ENCODE data around the gene CIAO1. TPM values are rescaled to one million over a fixed set of nuclear protein-coding genes. Genes with fewer than 3 reads are reported as not detected.

CIAO1 gene
- total RNA-seq, 2 donors from 2014 or later, result 108 to 135 TPM

DNA sequence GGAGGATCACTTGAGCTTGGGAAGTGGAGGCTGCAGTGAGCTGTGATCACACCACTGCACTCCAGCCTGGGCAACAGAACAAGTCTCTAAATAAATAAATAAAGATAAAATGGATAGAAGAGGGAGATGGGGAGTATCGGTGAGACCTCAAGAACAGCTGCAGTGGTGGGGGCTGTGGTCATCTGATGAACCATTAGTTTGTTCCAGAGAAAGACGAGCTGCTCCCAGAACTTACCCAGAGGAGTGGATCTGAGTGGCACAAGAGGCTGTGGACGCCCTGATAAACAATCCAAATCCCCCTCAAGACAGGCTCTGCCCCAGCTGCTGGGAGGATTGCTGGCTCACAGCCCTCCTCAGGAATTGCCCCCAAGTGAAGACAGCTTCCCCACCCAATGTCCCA lies 26.9 kb upstream of the CIAO1 start:
- no peak for TF ChIP-seq POLR2A (IDR thresholded peaks at IDR 0.05)
- TF ChIP-seq, protein P1, sequence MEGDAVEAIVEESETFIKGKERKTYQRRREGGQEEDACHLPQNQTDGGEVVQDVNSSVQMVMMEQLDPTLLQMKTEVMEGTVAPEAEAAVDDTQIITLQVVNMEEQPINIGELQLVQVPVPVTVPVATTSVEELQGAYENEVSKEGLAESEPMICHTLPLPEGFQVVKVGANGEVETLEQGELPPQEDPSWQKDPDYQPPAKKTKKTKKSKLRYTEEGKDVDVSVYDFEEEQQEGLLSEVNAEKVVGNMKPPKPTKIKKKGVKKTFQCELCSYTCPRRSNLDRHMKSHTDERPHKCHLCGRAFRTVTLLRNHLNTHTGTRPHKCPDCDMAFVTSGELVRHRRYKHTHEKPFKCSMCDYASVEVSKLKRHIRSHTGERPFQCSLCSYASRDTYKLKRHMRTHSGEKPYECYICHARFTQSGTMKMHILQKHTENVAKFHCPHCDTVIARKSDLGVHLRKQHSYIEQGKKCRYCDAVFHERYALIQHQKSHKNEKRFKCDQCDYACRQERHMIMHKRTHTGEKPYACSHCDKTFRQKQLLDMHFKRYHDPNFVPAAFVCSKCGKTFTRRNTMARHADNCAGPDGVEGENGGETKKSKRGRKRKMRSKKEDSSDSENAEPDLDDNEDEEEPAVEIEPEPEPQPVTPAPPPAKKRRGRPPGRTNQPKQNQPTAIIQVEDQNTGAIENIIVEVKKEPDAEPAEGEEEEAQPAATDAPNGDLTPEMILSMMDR (IDR thresholded peaks at IDR 0.05), result no peak
- no peak for TF ChIP-seq POLR2AphosphoS5 (IDR thresholded peaks at IDR 0.05)
- 93% methylated on average over 3 of the region's 3 CpGs for WGBS
- Histone ChIP-seq H3K9me3 (no peaks in the 10 kb centered on the region), H3K36me3 (no peaks in the 10 kb centered on the region), H3K27me3 (replicated peaks; ENCODE audit: insufficient read depth) (no peaks in the 10 kb centered on the region), H3K4me3 (no peak overlapping the region), H3K27ac (no peak overlapping the region), H3K4me1 (replicated peaks) (no peaks in the 10 kb centered on the region)
- no peak for DNase-seq (ENCODE audit: low spot score)
- intact Hi-C loops (cut with DNase I), result no loop called here

DNA sequence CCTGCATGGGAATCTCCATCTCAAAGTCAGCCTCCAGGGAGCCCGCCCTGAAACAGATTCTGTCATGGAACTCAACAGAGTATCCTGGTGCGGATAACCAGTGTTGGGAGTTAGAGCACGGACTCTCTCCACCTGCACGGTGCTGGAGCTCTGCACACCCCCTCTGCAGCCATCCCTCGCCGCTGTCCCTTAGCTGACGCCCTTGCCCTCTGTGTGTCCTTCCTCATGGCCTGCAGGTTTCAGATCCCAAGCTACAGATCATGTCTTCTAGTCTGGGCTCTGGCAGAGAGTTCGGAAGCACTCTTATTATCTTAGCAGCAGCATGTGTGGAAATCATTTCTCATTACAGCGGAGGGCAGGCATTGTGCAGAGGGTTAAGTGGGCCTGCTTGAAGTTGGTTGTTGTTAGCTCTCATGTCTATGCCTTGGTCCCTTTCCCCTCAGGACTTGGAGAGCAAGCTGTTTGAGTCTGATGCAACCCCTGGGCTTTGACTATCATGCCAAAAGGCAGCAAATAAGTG lies 26.2 kb upstream of the CIAO1 start:
- Histone ChIP-seq H3K27ac (no peak overlapping the region), H3K4me1 (replicated peaks) (no peaks in the 10 kb centered on the region), H3K9me3 (no peaks in the 10 kb centered on the region), H3K27me3 (replicated peaks; ENCODE audit: insufficient read depth) (no peaks in the 10 kb centered on the region), H3K4me3 (no peak overlapping the region), H3K36me3 (no peaks in the 10 kb centered on the region)
- TF ChIP-seq, protein P1 (IDR thresholded peaks at IDR 0.05), result no peak
- no peak for TF ChIP-seq POLR2A (IDR thresholded peaks at IDR 0.05)
- no peak for TF ChIP-seq POLR2AphosphoS5 (IDR thresholded peaks at IDR 0.05)
- DNase-seq (ENCODE audit: low spot score), result no peak
- 89% methylated on average over 9 of the region's 9 CpGs for WGBS
- intact Hi-C loops (cut with DNase I), result no loop called here

DNA sequence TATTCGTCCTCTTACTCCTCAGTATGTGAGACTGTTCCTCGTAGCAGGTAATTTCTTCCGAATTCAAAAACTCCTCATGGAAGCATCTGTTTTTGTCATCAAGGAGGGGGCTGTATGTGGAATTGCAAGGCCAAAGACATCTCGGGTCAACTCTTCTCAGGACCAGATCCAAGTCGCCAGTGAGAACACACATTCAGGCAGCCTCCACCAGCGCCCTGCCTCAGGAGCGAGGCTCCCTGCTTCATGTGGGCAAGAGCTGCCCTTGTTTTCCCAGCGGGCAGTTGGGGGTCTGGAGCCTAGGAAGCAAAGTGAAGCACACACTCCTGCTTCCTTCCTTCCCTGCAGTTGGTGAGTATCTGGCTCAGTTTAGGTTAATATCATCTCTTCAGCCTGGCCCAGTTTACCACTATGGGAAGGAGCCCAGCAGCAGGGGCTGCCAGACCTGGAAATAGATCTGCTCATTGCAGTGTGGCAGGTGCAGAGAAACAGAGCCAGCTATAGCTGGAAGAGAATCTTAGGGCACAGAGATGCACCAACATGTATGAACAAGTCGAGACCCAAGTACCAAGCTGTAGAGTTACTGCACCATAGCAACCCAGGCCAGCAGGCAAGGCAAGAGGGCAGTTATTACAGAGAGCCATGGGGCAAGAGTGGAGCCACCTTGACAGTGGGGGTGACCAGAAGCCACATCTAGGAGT lies 25.5 kb upstream of the CIAO1 start:
- DNase-seq (ENCODE audit: low spot score), result no peak
- Histone ChIP-seq H3K4me1 (replicated peaks) (no peaks in the 10 kb centered on the region), H3K9me3 (no peaks in the 10 kb centered on the region), H3K27me3 (replicated peaks; ENCODE audit: insufficient read depth) (no peaks in the 10 kb centered on the region), H3K36me3 (no peaks in the 10 kb centered on the region), H3K27ac (no peak overlapping the region), H3K4me3 (no peak overlapping the region)
- TF ChIP-seq POLR2AphosphoS5 (IDR thresholded peaks at IDR 0.05), result no peak
- TF ChIP-seq, protein P1 (IDR thresholded peaks at IDR 0.05), result no peak
- TF ChIP-seq POLR2A (IDR thresholded peaks at IDR 0.05), result no peak
- WGBS, result 85% methylated on average over 9 of the region's 9 CpGs
- intact Hi-C loops (cut with DNase I), result no loop called here

DNA sequence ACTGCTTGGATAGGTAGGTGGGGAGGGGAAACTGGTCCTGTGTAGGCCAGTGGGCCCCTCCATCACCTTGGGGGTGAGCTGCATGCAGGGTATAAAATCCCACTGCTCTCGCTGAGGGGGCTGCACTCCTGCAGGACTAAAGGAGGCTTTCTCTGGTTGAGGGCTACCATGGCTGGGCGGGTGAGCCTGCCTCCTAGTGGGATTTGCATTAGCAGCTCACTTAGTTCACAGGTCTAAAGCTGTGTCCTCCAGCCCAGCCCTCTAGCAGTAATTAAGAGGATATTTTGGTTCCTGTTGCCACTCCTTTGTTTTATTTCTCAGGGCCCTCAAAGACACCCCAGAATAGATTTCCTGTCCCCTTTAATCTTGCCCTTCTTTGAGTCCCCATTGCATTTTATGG lies 24.8 kb upstream of the CIAO1 start:
- Histone ChIP-seq H3K9me3 (no peaks in the 10 kb centered on the region), H3K4me1 (replicated peaks) (no peaks in the 10 kb centered on the region), H3K4me3 (no peak overlapping the region), H3K27me3 (replicated peaks; ENCODE audit: insufficient read depth) (no peaks in the 10 kb centered on the region), H3K27ac (no peak overlapping the region), H3K36me3 (no peaks in the 10 kb centered on the region)
- intact Hi-C loops (cut with DNase I), result no loop called here
- WGBS, result 43% methylated on average over 2 of the region's 2 CpGs
- no peak for TF ChIP-seq POLR2A (IDR thresholded peaks at IDR 0.05)
- no peak for TF ChIP-seq POLR2AphosphoS5 (IDR thresholded peaks at IDR 0.05)
- TF ChIP-seq, protein P1 (IDR thresholded peaks at IDR 0.05), result no peak
- no peak for DNase-seq (ENCODE audit: low spot score)

Measured in prostate gland (tissue), 2 donors.